GM20431 (cell line): ENCODE results near the gene COP1.
"Not testable (repeated sequence)": the region's sequence is repeated elsewhere in the genome, so short reads cannot be mapped to it uniquely, and the experiment has no call there.

ENCODE experiments used
- in situ Hi-C: fragments of 300-500 bp; cut with MseI, MboI; formaldehyde crosslinking; loops from one replicate; pipeline ENCODE4 v1.15.0; 2020; ENCODE audit warnings: low sequenced_read_pairs; ENCODE audit not compliant: unreplicated experiment

COP1 gene

GRCh38 chr1:175983363-175983762 lies 223.7 kb downstream of the COP1 start:
- in situ Hi-C loops = not testable (repeated sequence)

- in situ Hi-C loops = no loop called here
Measured at GRCh38 chr1:175981128-175981527, 226.0 kb downstream of the COP1 start.

- in situ Hi-C loops = no loop called here
Measured at GRCh38 chr1:175978926-175979325, 228.2 kb downstream of the COP1 start.

- in situ Hi-C loops = no loop called here
Measured at GRCh38 chr1:175978476-175978875, 228.6 kb downstream of the COP1 start.

GRCh38 chr1:175976865-175977642 lies 230.0 kb downstream of the COP1 start:
- in situ Hi-C loops = no loop called here

GRCh38 chr1:175969231-175969630 lies 237.9 kb downstream of the COP1 start:
- in situ Hi-C loops = no loop called here

GRCh38 chr1:175968486-175969172 lies 238.5 kb downstream of the COP1 start:
- in situ Hi-C loops = no loop called here

- in situ Hi-C loops = no loop called here
Measured at GRCh38 chr1:175963740-175964139, 243.3 kb downstream of the COP1 start.

GRCh38 chr1:175960169-175960568 lies 246.9 kb downstream of the COP1 start:
- in situ Hi-C loops = no loop called here

GRCh38 chr1:175951627-175952026 lies 255.5 kb downstream of the COP1 start:
- in situ Hi-C loops = no loop called here

- in situ Hi-C loops = no loop called here
Measured at GRCh38 chr1:175947771-175948170, 259.3 kb downstream of the COP1 start.

GRCh38 chr1:175944591-175944990 lies 262.5 kb downstream of the COP1 start:
- in situ Hi-C loops = no loop called here

- in situ Hi-C loops = no loop called here
Measured at GRCh38 chr1:175941164-175941563, 265.9 kb downstream of the COP1 start.

GRCh38 chr1:175936736-175937135 lies 270.4 kb downstream of the COP1 start:
- in situ Hi-C loops = no loop called here

- in situ Hi-C loops = no loop called here
Measured at GRCh38 chr1:175935566-175936115, 271.4 kb downstream of the COP1 start.

GRCh38 chr1:175935166-175935565 lies 271.9 kb downstream of the COP1 start:
- in situ Hi-C loops = no loop called here

- in situ Hi-C loops = no loop called here
Measured at GRCh38 chr1:175933801-175934200, 273.3 kb downstream of the COP1 start.

GRCh38 chr1:175927944-175928343 lies 279.1 kb downstream of the COP1 start:
- in situ Hi-C loops = no loop called here

- in situ Hi-C loops = no loop called here
Measured at GRCh38 chr1:175922254-175922881, 284.7 kb downstream of the COP1 start.

- in situ Hi-C loops = no loop called here
Measured at GRCh38 chr1:175920381-175920780, 286.7 kb downstream of the COP1 start.

- in situ Hi-C loops = no loop called here
Measured at GRCh38 chr1:175919001-175919400, 288.1 kb downstream of the COP1 start.
